GM06990 (cell line): Measurements from ENCODE around the gene MAEA.

Experiments
- DNase-seq: peaks from one replicate; pipeline ENCODE4 v3.0.0-alpha.2; 2011; ENCODE audit not compliant: insufficient read length; ENCODE audit errors: extremely low read depth
- H3K27me3 ChIP-seq: replicated peaks from 2 replicates; pipeline ENCODE4 v1.6.0; 2011; ENCODE audit warnings: low read length; ENCODE audit not compliant: control insufficient read depth, insufficient read depth
- H3K36me3 ChIP-seq: 2 replicates; pipeline ENCODE4 v1.5.1; 2011; ENCODE audit warnings: low read length; ENCODE audit not compliant: control insufficient read depth, insufficient read depth
- H3K4me3 ChIP-seq: replicated peaks from 2 replicates; pipeline ENCODE4 v1.5.1; 2011; ENCODE audit warnings: low read depth, mild to moderate bottlenecking, control low read depth, low read length
- CTCF ChIP-seq: IDR thresholded peaks from 2 replicates; pipeline ENCODE4 v1.5.1; 2011; ENCODE audit warnings: low read length, control low read depth, mild to moderate bottlenecking, inconsistent platforms; ENCODE audit not compliant: insufficient read depth, poor library complexity, severe bottlenecking

MAEA gene

GRCh38 chr4:1327526-1328266, 38.0 kb downstream of the MAEA start:
- no peak for TF ChIP-seq CTCF
- Histone ChIP-seq H3K27me3 (no peaks in the 10 kb centered on the region), H3K36me3 (peaks cover 21% of the 10 kb centered on the region), H3K4me3 (no peak overlapping the region)
- no peak for DNase-seq

DNA sequence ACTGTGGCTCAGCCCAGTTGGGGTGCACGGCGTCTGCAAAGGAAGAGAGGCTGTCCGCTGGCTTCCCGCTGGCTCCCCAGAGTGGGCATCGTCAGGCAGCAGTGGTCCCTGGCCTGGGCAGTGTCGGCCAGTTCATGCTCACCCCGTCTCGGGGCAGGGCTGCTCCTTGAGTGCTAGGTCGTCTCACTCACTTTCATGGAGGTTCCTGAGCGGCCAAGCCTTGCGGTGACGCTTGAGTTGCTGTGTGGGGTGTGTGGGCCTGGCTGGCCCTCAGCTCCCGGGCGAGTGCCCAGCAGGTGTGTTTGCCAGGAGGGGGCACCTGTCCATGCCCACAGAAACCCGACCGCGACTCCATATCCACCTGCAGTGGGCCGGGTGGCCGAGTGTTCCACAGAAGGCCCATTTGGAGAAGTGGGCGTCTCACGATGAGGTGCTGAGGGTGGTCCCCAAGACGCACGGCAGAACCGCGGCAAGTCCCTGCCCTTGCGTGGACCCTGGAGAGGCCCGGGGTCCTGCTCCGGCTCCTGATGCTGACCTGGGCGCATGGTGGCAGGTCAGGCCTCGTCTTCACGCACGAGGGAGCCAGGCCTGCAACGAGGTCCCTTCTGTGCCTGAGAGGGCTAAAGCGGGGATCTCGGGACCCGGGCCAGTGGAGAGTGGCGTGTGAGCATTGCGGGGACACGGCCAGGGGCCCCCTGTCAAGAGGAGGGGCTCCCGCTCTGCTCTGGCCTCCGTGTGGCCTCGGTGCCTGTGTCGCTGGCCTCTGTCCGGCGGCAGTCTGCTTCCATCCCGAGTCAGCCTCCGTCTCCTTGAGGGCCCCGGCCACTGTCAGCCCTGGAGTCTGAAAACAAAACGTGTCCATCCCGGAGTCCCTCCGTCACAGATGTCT, 38.8 kb downstream of the MAEA start:
- Histone ChIP-seq H3K36me3 (peaks cover 23% of the 10 kb centered on the region), H3K27me3 (no peaks in the 10 kb centered on the region), H3K4me3 (no peak overlapping the region)
- DNase-seq, result no peak
- TF ChIP-seq CTCF, result no peak

DNA sequence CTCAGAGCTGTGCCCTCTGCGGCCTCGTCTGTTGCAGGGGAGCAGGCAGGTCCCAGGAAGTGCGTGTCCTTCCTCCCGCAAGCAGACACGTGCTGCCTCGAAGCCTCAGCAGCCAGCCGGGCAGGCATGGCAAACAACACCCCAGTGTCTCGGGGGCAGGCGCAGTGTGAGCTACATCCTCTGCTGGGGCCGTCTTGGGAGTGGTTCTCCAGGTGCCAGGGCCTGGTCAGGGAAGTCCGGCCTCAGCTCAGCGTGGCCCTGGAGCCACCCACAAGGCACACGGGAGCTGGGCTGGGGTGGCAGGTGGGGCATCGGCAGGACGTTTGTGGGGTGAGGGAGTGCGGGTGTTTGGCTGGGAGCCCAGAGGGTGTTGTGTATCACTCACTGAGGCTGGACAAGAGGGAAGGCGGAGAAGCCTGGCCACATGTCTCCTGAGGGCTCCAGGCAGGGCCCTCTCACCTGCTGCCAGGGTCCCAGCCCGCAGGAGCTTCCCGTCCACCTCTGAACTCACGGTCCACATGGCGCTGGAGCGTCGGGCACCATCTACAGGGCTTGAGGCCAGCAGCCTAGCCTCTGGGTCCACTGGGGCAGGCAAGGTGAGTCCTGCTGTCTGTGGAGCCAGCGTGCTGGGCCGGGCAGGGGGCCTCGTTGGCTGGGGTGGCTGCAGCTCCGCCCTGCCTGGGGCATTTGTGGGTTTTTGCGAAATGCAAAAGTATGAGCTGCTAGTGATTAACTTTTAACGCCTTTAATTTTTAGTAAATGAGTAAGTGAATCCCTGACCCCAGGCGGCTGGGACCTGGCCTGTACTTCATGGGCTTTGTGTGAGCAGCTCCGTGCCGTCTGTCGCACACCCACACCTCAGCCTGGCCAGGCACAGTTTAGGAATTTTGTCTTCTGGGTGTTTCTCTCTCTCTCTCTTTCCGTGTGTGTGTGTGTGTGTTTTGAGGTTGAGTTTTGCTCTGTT, 40.0 kb downstream of the MAEA start:
- Histone ChIP-seq H3K36me3 (peaks cover 21% of the 10 kb centered on the region), H3K4me3 (no peak overlapping the region), H3K27me3 (no peaks in the 10 kb centered on the region)
- no peak for TF ChIP-seq CTCF
- no peak for DNase-seq

DNA sequence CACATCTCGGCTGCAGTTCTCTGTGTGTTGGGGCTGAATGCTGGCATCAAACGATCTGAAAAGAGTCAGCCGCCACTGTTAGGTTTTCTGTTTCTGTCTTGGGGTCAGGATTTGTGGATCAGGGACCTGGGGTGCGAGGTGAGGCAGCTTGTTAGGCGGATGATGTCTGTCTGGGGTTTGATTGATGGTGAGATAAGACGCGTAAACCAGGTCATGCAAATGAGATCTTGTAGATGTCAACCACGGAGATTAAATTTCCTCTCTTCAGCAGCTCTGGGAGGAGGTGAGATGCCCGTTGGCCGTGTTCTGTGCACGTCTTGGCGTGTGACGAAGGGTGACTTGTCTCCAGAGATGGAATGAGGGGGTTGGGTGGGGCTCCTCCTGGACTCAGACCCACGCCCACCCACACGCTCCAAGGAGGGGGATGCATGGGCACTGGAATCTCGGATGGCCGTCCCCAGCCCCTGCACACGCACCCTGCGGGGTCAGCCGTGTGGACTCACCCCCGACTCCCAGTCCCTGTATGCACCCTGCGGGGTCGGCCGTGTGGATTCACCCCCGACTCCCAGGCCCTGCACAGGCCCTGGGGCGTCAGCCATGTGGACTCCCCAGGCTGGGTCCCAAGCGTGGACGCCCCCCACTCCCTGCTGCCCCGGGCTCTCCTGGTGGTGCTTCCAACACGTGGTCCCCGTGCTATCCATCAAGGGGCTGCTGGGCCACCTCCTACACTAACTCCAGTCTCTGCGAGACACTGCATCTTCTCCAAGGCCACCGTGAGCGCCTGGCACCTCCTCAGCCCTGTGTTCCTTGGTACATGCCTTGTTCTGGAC, 41.3 kb downstream of the MAEA start:
- H3K36me3 ChIP-seq, result peaks cover 25% of the 10 kb centered on the region

More for the DNA sequence above, 41.3 kb downstream of the MAEA start:
- DNase-seq, result no peak
- TF ChIP-seq CTCF, result no peak
- Histone ChIP-seq H3K4me3 (no peak overlapping the region), H3K27me3 (no peaks in the 10 kb centered on the region)
